Motor neuron (in vitro differentiated cells): Measurements from ENCODE around the gene INPP5A. TPM values are rescaled to one million over a fixed set of nuclear protein-coding genes. Genes with fewer than 3 reads are reported as not detected.

Experiments
- ATAC-seq, 8 experiments: fragments of 200-7000 bp; cut with Tn5 transposase; replicated peaks in 6 of 8; 2 replicates each; pipeline ENCODE4 v1.8.0; 2021; ENCODE audit warnings: mild to moderate bottlenecking in 8 of 8, moderate library complexity in 8 of 8
- H3K27ac ChIP-seq, 2 donors: fragments of 250-450 bp; sonication (Bioruptor Pico); 2 replicates each; pipeline ENCODE4 v1.9.0; 2021; ENCODE audit warnings: antibody characterized with exemption in 2 of 2, mild to moderate bottlenecking in 2 of 2, moderate library complexity in 1 of 2
- H3K4me1 ChIP-seq, 2 donors: fragments of 250-450 bp; sonication (Bioruptor Pico); replicated peaks in 1 of 2; 2 replicates each; pipeline ENCODE4 v1.6.1; 2021; ENCODE audit warnings: antibody characterized with exemption in 2 of 2, mild to moderate bottlenecking in 2 of 2, moderate library complexity in 1 of 2
- H3K4me3 ChIP-seq, 5 donors: fragments of 250-450 bp; sonication (Bioruptor Pico); 2 replicates each; pipeline ENCODE4 v1.9.0; 2021; ENCODE audit warnings: antibody characterized with exemption in 5 of 5, mild to moderate bottlenecking in 5 of 5, moderate library complexity in 4 of 5
- WGBS, 10 experiments: fragments of 450-650 bp; shearing (Covaris generic); methylation state at CpG; one replicate each; pipeline ENCODE4 v1.0.0; 2022; 5-methylcytosine and 5-hydroxymethylcytosine counted together
- in situ Hi-C, 9 experiments: fragments of 400-800 bp; cut with MboI; loops; one replicate each; pipeline ENCODE4 v1.15.0; 2021; ENCODE audit warnings: low sequenced_read_pairs in 9 of 9, low pct_unique_long_range_greater_than_20kb in 2 of 9; ENCODE audit not compliant: unreplicated experiment in 9 of 9
- total RNA-seq, 8 experiments: library from RNA; unstranded; fragments of 300-600 nt; gene quantifications; 2 replicates each; pipeline versions ENCODE4 v1.2.3 to v1.2.4, GENCODE V29; 2022

The INPP5A gene
- total RNA-seq, 8 experiments from 2014 or later, result 13.2 to 45.0 (median 17.9) TPM

- no peak overlapping the region for H3K4me3 ChIP-seq
- no peak for ATAC-seq
- 81 to 84% (median 82%) methylated on average over 3 to 6 of the region's 10 CpGs; no CpG with 5 or more reads in 7 of the 10 experiments for WGBS, 10 experiments
- no peak overlapping the region for H3K27ac ChIP-seq
- in situ Hi-C loops, result no loop called here
- peaks cover 2 to 8% of the 10 kb centered on the region in 2 donors for H3K4me1 ChIP-seq
These were observed 30.1 kb upstream of the INPP5A start for GRCh38 chr10:132507409-132507955.

GRCh38 chr10:132507956-132508490 is 29.6 kb upstream of the INPP5A start:
- in situ Hi-C loops, result no loop called here
- peaks cover 2 to 8% of the 10 kb centered on the region in 2 donors for H3K4me1 ChIP-seq
- no peak overlapping the region for H3K27ac ChIP-seq
- WGBS, 10 experiments, result 76 to 100% (median 90%) methylated on average over 1 to 3 of the region's 10 CpGs; no CpG with 5 or more reads in 5 of the 10 experiments
- no peak for ATAC-seq
- H3K4me3 ChIP-seq, result no peak overlapping the region

DNA sequence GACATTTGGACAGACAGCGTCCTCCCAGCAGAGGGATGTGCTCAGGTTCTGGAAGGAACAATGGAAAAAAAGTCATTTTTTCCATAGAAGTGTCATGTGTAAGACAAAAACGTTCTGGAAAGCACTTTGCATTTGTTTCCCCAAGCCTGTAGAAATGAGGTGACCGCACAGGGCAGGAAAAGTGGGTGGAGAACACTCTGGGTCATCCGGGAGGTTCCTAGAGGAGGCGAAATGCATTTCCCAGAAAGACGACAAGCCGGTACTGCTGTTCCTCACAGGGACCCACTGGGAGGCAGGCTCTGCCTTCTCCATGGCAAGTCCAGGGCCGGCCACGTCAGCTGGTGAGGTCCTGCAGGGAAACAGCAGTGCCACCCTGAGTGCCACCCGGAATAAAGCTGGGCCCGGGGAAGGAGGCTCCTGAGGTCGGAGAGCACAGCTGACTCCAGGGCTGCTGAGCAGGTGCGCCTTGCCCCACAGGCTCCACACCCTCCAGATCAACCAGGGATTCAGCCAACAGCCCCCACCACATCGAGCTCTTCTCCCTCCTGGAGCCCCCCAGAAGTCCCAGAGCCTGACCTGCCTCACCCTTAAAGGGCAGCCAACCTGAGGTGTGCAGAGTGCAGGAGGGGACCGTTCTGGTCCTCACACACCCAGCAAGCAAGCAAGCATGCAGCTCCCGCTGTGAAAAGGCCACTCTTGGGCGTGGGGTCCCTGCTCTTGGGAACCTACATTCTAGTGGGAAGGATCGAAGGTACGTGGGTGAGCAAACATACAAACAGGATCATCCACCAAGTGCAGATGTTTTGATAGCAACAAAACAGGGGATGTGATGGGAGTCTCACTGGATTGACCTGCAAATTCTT is 28.8 kb upstream of the INPP5A start:
- H3K4me3 ChIP-seq, result no peak overlapping the region
- ATAC-seq, result peak in 7 of 8 experiments; percentile 55 to 95 (median 77)
- in situ Hi-C loops, result no loop called here
- H3K4me1 ChIP-seq, result peaks cover 2 to 8% of the 10 kb centered on the region in 2 donors
- WGBS, 10 experiments, result 44 to 100% (median 74%) methylated on average over 1 to 15 of the region's 19 CpGs; no CpG with 5 or more reads in 2 of the 10 experiments
- H3K27ac ChIP-seq, result no peak overlapping the region

- ATAC-seq, result no peak
These were observed 27.9 kb upstream of the INPP5A start for GRCh38 chr10:132509506-132510173.

GRCh38 chr10:132510174-132510611 is 27.4 kb upstream of the INPP5A start:
- 100% methylated on average over 1 to 5 of the region's 15 CpGs; no CpG with 5 or more reads in 8 of the 10 experiments for WGBS, 10 experiments
- ATAC-seq, result no peak
- H3K4me3 ChIP-seq, result no peak overlapping the region
- H3K4me1 ChIP-seq, result peaks cover 2 to 10% of the 10 kb centered on the region in 2 donors
- H3K27ac ChIP-seq, result no peak overlapping the region
- in situ Hi-C loops, result no loop called here

More at GRCh38 chr10:132509506-132510173, 27.9 kb upstream of the INPP5A start:
- 20 to 88% (median 60%) methylated on average over 1 to 7 of the region's 14 CpGs; no CpG with 5 or more reads in 5 of the 10 experiments for WGBS, 10 experiments
- Histone ChIP-seq H3K27ac (no peak overlapping the region), H3K4me3 (no peak overlapping the region), H3K4me1 (peaks cover 2 to 8% of the 10 kb centered on the region in 2 donors)
- in situ Hi-C loops, result no loop called here

GRCh38 chr10:132511121-132512051 is 26.2 kb upstream of the INPP5A start:
- in situ Hi-C loops, result no loop called here
- Histone ChIP-seq H3K4me3 (no peak overlapping the region), H3K27ac (no peak overlapping the region), H3K4me1 (peaks cover 11 to 19% of the 10 kb centered on the region in 2 donors)
- 74 to 100% (median 91%) methylated on average over 1 to 19 of the region's 23 CpGs for WGBS, 10 experiments
- ATAC-seq, result no peak

GRCh38 chr10:132512052-132512442 is 25.5 kb upstream of the INPP5A start:
- Histone ChIP-seq H3K4me3 (no peak overlapping the region), H3K27ac (no peak overlapping the region), H3K4me1 (peaks cover 18 to 25% of the 10 kb centered on the region in 2 donors)
- 0 to 100% (median 60%) methylated on average over 1 of the region's 1 CpG; no CpG with 5 or more reads in 2 of the 10 experiments for WGBS, 10 experiments
- in situ Hi-C loops, result no loop called here
- no peak for ATAC-seq

GRCh38 chr10:132512693-132513345 is 24.8 kb upstream of the INPP5A start:
- Histone ChIP-seq H3K27ac (no peak overlapping the region), H3K4me1 (peaks cover 26 to 30% of the 10 kb centered on the region in 2 donors), H3K4me3 (no peak overlapping the region)
- no peak for ATAC-seq
- WGBS, 10 experiments, result 52 to 100% (median 76%) methylated on average over 1 to 5 of the region's 9 CpGs; no CpG with 5 or more reads in 1 of the 10 experiments
- in situ Hi-C loops, result no loop called here

DNA sequence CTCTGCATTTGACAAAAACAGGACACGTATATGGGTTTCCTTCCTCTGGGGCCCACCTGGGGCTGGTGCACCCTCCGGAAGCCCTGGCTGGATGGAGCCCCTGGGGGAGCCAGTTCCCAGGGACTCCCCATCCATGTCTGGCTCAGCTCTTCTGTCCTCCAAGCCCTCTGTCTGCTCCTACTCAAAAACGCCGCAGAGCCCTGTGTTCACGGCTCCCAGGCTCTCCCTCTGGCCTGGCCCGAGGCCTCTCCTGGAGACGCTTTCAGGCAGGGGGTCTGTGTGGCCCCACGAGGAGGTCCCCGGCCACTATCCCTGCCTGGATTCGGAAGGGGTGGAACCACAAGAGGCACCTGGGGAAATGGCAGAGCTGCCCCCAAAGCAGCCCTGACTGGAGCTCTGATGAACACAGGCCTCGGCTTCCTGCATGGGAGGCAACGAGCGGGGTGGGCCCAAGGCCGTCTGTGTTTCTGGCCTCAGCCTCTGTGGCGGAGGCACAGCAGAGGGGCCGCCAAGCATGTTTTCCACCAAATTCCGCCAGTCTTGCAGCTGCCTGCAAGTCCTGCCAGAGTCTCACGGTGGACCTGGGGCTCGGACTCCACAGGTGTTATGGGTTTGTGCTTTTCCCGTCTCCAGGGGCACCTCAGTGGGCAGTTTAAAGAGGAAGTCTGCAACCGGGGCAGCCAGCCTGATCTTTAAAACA is 22.6 kb upstream of the INPP5A start:
- Histone ChIP-seq H3K27ac (peak overlapping the region in 1 of 2 donors; percentile 54), H3K4me1 (peaks cover 43 to 44% of the 10 kb centered on the region in 2 donors), H3K4me3 (no peak overlapping the region)
- no peak for ATAC-seq
- 20 to 100% (median 76%) methylated on average over 1 to 8 of the region's 21 CpGs; no CpG with 5 or more reads in 1 of the 10 experiments for WGBS, 10 experiments
- in situ Hi-C loops, result no loop called here

DNA sequence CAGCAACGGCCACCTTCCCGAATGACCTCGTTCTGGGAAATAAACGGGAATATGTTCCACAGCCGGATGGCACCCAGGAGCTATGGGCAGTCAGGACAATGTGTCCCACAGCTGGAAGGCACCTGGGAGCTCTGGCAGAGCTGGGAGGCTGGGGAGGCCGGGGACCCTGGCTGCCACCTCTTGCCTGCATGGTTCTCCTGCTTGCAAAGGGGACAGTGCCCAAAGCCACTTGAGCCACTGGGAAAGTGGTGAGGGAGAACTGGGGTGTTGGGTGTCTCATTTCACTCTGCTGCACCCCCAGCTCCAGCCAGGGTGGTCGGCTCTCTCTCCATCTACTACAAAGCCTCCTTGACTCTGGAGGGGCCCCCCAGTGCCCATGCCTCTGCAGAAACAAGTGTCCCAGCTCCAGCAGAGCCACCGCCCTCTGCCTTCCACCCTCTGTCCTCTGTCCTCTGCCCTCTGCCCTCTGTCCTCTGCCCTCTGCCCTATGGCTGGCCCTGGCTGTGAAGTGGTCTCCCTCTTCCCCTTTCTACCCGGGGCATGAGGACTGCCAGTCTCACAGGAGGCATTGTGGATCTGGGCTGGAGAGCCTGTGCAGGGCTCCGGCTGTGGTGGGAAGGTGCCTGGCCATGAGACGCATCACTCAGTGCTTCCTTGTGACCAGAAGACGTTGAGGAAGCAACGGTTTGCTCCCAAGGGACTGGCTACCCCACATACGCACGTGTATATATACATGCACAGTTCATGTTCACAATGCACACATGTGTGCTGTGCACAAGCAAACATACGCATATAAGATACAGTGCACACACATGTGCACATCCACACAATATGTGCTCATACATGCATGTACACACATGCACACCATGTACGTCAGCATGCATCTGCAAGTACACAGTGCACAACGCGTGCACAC is 21.5 kb upstream of the INPP5A start:
- Histone ChIP-seq H3K4me3 (no peak overlapping the region), H3K4me1 (peaks cover 52 to 53% of the 10 kb centered on the region in 2 donors), H3K27ac (peak overlapping the region; percentile 86 to 94)
- in situ Hi-C loops, result no loop called here
- 58 to 100% (median 82%) methylated on average over 1 to 10 of the region's 19 CpGs; no CpG with 5 or more reads in 1 of the 10 experiments for WGBS, 10 experiments
- no peak for ATAC-seq
